Measurements from ENCODE around the gene SERINC1.

DNA sequence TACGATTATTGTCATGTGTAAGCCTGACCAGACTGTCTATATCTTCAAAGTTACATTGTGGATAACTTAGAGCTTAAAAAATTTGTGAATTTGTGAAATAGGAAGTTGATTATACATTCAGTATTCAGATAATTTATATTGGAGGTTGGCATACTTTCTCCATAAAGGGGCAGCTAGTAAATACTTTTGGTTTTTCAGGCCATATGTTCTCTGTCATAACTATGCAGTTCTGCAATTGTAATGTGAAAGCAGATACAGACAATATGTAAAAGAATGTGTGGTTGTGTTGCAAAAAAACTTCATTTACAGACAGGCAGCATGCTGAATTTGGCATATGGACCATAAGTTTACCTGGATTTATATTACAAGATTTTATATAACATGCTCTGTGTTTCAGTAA lies 42.8 kb downstream of the SERINC1 start:
- TF ChIP-seq POLR2A (IDR thresholded peaks at IDR 0.05; ENCODE audit: low read depth): no peak
- TF ChIP-seq CTCF (IDR thresholded peaks at IDR 0.05): no peak
- no peak for TF ChIP-seq POLR2AphosphoS5 (IDR thresholded peaks at IDR 0.05)
- TF ChIP-seq EP300 (IDR thresholded peaks at IDR 0.05): no peak
